Activated T-helper 1 cell treated with Interleukin-2 at 50 U/mL for 16 hours (primary cell): Measurements from ENCODE around the gene LTB4R.

Experiments used
- DNase-seq: peaks from one replicate; pipeline ENCODE4 v3.0.0-alpha.2; 2020; ENCODE audit warnings: low read depth

The LTB4R gene

GRCh38 chr14:24310646-24311604, at the start of gene LTB4R:
LTB4R (plus strand) TSS chr14:24311502; CDS start chr14:24315652, 4,150 bp downstream.
- peak; percentile 62 for DNase-seq

- DNase-seq = no peak
Observed at GRCh38 chr14:24261969-24262327, 49.4 kb upstream of the LTB4R start.

- DNase-seq = no peak
Observed at GRCh38 chr14:24262821-24263733, 48.2 kb upstream of the LTB4R start, which contains the start of gene TGM1. TGM1 (minus strand) TSS chr14:24263177; CDS start chr14:24262352, 825 bp downstream.

- DNase-seq = no peak
Observed at GRCh38 chr14:24263848-24264247, 47.5 kb upstream of the LTB4R start.

GRCh38 chr14:24264298-24264697, 47.0 kb upstream of the LTB4R start:
- no peak for DNase-seq

GRCh38 chr14:24266344-24267244, 44.7 kb upstream of the LTB4R start:
- no peak for DNase-seq

GRCh38 chr14:24267516-24267915, 43.8 kb upstream of the LTB4R start:
- no peak for DNase-seq

- DNase-seq = no peak
Observed at GRCh38 chr14:24268225-24268624, 43.1 kb upstream of the LTB4R start.

GRCh38 chr14:24269368-24269767, 41.9 kb upstream of the LTB4R start:
- no peak for DNase-seq

GRCh38 chr14:24269910-24270536, 41.3 kb upstream of the LTB4R start:
- no peak for DNase-seq

GRCh38 chr14:24270537-24271133, 40.7 kb upstream of the LTB4R start:
- no peak for DNase-seq

- DNase-seq = peak; percentile 91
Observed at GRCh38 chr14:24271134-24271833, 40.0 kb upstream of the LTB4R start, which contains the start of gene RABGGTA. RABGGTA (minus strand) TSS chr14:24271597; CDS start chr14:24271115, 482 bp downstream.

GRCh38 chr14:24271834-24272263, 39.5 kb upstream of the LTB4R start:
- no peak for DNase-seq

- no peak for DNase-seq
Observed at GRCh38 chr14:24272467-24272866, 38.8 kb upstream of the LTB4R start.

GRCh38 chr14:24273422-24273998, 37.8 kb upstream of the LTB4R start:
- DNase-seq = no peak

- DNase-seq = peak; percentile 7
Observed at GRCh38 chr14:24274101-24274543, 37.2 kb upstream of the LTB4R start.

GRCh38 chr14:24277071-24277470, 34.2 kb upstream of the LTB4R start:
- DNase-seq = no peak

GRCh38 chr14:24277606-24278321, 33.5 kb upstream of the LTB4R start:
- DNase-seq = no peak

GRCh38 chr14:24278424-24278823, 32.9 kb upstream of the LTB4R start:
- no peak for DNase-seq
